GM06990 (cell line): ENCODE data around the gene ADAM8.

Experiments
- DNase-seq: peaks from one replicate; pipeline ENCODE4 v3.0.0-alpha.2; 2011; ENCODE audit not compliant: insufficient read length; ENCODE audit errors: extremely low read depth
- H3K27me3 ChIP-seq: replicated peaks from 2 replicates; pipeline ENCODE4 v1.6.0; 2011; ENCODE audit warnings: low read length; ENCODE audit not compliant: control insufficient read depth, insufficient read depth
- H3K36me3 ChIP-seq: 2 replicates; pipeline ENCODE4 v1.5.1; 2011; ENCODE audit warnings: low read length; ENCODE audit not compliant: control insufficient read depth, insufficient read depth
- H3K4me3 ChIP-seq: replicated peaks from 2 replicates; pipeline ENCODE4 v1.5.1; 2011; ENCODE audit warnings: low read depth, mild to moderate bottlenecking, control low read depth, low read length
- TF ChIP-seq, protein P1 (sequence below): IDR thresholded peaks from 2 replicates; pipeline ENCODE4 v1.5.1; 2011; ENCODE audit warnings: low read length, control low read depth, mild to moderate bottlenecking, inconsistent platforms; ENCODE audit not compliant: insufficient read depth, poor library complexity, severe bottlenecking

The ADAM8 gene

DNA sequence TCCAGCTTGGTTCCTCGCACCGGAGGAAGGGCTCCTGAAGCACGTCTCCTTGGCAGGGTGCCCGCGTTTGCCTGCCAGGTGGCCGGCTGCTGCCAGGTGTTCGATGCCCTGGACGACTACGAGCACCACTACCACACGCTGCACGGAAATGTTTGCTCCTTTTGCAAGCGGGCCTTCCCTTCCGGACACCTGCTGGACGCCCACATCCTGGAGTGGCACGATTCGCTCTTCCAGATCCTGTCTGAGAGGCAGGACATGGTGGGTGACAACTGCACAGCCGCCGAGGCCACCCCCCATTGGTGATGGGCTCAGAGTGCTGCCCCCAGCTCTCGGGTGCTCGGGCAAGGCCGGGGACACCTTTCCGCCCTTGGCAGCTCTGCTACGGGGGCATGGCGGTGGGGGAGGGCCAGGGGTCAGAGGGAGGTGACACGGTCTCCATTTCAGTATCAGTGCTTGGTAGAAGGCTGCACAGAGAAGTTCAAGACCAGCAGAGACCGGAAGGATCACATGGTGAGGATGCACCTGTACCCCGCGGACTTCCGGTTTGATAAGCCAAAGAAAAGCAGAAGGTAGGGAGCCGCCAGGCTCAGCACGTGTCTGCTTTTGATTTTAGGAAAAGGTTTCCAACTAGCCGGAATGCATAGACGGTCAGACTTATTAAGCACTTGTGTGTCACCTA lies 33.2 kb upstream of the ADAM8 start:
- H3K27me3 ChIP-seq: no peaks in the 10 kb centered on the region
- H3K36me3 ChIP-seq: peaks cover 12% of the 10 kb centered on the region
- TF ChIP-seq, protein P1, sequence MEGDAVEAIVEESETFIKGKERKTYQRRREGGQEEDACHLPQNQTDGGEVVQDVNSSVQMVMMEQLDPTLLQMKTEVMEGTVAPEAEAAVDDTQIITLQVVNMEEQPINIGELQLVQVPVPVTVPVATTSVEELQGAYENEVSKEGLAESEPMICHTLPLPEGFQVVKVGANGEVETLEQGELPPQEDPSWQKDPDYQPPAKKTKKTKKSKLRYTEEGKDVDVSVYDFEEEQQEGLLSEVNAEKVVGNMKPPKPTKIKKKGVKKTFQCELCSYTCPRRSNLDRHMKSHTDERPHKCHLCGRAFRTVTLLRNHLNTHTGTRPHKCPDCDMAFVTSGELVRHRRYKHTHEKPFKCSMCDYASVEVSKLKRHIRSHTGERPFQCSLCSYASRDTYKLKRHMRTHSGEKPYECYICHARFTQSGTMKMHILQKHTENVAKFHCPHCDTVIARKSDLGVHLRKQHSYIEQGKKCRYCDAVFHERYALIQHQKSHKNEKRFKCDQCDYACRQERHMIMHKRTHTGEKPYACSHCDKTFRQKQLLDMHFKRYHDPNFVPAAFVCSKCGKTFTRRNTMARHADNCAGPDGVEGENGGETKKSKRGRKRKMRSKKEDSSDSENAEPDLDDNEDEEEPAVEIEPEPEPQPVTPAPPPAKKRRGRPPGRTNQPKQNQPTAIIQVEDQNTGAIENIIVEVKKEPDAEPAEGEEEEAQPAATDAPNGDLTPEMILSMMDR: no peak
- no peak overlapping the region for H3K4me3 ChIP-seq
- no peak for DNase-seq

DNA sequence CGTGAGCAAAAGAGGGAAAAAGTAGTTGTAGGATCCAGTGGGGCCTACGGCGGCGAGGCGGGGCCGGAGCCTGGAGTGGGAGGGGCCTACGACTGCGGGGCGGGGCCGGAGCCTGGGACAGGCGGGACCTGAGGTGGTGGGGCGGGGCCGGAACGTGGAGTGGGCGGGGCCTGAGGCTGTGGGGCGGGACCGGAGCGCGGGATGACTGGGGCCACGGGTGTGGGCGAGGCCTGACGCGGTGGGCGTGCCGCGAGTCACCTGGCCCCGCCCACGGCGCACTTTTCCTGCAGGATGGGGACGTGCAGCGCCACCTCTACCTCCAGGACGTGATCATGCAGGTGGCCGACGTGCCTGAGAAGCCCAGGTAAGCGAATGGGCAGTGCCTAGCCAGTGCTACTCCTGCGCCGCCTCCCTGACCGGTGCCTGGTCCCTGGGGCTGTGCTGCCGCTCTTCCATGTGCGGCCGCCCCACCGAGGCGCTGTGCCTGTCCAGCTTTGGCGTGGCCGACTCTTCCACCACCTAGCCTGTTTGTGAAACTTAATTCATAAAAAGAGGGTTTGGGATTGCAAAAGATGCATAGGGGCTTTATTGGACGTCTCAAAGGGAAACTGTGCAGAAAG lies 32.5 kb upstream of the ADAM8 start:
- DNase-seq: peak; percentile 90
- Histone ChIP-seq H3K4me3 (peak overlapping the region; percentile 74), H3K36me3 (peaks cover 12% of the 10 kb centered on the region)

DNA sequence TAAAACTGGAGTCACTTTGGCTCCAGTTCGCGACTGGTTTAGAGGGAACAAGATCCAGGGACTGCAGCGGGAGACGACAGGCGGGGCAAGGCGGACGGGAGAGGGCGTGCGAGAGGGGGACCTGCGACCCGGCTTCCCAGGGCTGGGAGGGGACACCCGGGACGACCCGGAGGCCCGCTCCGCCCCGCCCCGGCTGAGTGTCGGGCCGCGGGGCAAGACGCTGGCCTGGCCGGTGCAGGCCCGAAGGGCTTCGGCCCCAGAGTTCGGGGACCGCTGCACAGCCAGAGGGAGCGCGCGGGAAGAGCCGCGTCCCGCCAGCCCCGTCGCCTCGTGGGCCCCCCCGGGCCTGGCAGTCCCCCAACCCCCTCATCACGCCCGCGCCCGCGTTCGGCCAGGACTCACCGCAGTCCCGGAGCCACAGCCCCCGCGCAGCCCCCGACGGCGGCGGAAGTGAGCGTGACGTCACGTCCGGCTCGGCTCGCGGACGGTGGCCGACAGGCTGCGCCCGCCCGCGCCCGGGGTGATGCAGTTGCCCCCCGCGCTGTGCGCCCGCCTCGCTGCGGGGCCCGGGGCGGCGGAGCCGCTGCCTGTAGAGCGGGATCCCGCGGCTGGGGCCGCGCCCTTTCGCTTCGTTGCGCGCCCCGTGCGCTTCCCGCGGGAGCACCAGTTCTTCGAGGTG lies 31.9 kb upstream of the ADAM8 start, which contains the start of the genes TUBGCP2 and ZNF511:
TUBGCP2 (minus strand) TSS at position 452 of the 679 bp plus-strand sequence. CDS start 5,931 bp downstream, outside the sequence.
ZNF511 (plus strand) TSS at position 494 of the 679 bp plus-strand sequence; CDS start at position 524, 30 bp downstream.
- Histone ChIP-seq H3K4me3 (peak within 1 kb of the TSS; percentile 74), H3K27me3 (no peaks in the 10 kb centered on the region), H3K36me3 (peaks cover 12% of the 10 kb centered on the region)
- TF ChIP-seq, protein P1: peak; percentile 21
- DNase-seq: peak; percentile 92

More for the DNA sequence above, 32.5 kb upstream of the ADAM8 start:
- no peaks in the 10 kb centered on the region for H3K27me3 ChIP-seq
- TF ChIP-seq, protein P1: no peak

DNA sequence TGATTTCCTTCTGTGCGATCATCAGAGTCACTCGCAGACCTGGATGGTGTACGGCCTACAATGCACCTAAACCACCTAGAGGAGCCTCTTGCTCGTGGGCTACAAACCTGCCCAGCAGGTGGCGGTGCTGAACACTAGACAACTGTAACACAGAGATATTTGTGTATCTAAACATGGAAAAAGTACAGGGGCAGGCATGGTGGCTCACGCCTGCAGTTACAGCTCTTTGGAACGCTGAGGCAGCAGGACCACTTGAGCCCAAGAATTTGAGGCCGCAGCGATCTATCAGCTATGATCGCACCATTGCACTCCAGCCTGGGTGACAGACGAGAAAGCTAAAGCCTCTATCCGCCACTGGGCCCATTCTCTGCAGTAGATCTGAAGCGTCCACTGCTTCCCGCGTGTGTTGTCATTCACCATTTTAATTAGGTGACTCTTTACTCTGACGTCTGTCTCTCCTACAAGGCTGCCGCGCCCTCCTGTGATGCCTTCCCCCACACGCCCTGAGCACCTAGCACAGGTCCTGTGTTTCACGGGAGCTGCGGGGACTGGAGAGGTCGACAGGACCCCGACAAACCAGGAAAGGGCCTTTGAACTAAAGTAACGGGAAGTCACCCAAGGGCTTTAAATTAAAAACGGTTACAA lies 31.2 kb upstream of the ADAM8 start:
- Histone ChIP-seq H3K36me3 (peaks cover 14% of the 10 kb centered on the region), H3K4me3 (peak overlapping the region; percentile 74), H3K27me3 (no peaks in the 10 kb centered on the region)
- peak; percentile 57 for DNase-seq
- TF ChIP-seq, protein P1: peak; percentile 88

DNA sequence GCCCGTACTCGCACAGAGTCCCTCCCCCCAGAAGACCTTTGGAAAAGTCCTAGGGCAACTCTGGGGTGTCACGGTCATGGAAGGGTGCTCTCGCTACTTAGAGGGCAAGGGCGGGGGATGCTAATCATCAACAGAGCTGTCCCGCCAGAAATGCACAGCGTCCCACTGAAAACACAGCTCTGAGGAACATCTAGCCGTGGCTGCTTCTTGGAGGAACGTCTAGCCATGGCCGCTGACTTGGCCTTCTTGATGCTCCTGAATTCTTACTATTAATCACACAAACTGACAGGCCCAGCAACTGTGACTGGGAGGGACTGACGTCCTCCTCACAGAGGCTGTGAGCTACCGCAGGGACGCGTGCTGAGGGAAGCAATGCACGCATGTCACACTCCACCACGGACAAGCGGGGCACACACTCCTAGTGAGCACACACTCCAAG lies 30.3 kb upstream of the ADAM8 start:
- no peak for DNase-seq
- peaks cover 14% of the 10 kb centered on the region for H3K36me3 ChIP-seq
- H3K4me3 ChIP-seq: no peak overlapping the region
- TF ChIP-seq, protein P1: no peak
- H3K27me3 ChIP-seq: no peaks in the 10 kb centered on the region
